ENCODE results near the gene HSPD1. TPM values are rescaled to one million over a fixed set of nuclear protein-coding genes. Genes with fewer than 3 reads are reported as not detected.

Gene HSPD1
- total RNA-seq, 4 donors from 2014 or later, result 74.7 to 104 (median 88.9) TPM

- peak; percentile 40 to 93 for DNase-seq (ENCODE audit: low spot score in 2 of 2)
- peak overlapping the region; percentile 81 for H3K4me3 ChIP-seq (ENCODE audit: low read depth, poor library complexity, severe bottlenecking)
- WGBS, 2 donors, result 0 to 1% methylated on average over 36 to 41 of the region's 46 CpGs
- intact Hi-C loops (cut with DNase I; ENCODE audit: low total_unique reads), result loop anchor here (10.0 kb wide), 1 partner anchor 206 kb away; the partner anchor contains the start of gene MARS2
- no peak for TF ChIP-seq CTCF (IDR thresholded peaks at IDR 0.05)
- TF ChIP-seq POLR2A (IDR thresholded peaks at IDR 0.05), result no peak
Measured at GRCh38 chr2:197498937-197499593, 575 bp downstream of the HSPD1 start.

GRCh38 chr2:197498235-197498936 is 1.3 kb downstream of the HSPD1 start:
- 7 to 8% methylated on average over 14 of the region's 14 CpGs for WGBS, 2 donors
- DNase-seq (ENCODE audit: low spot score in 2 of 2), result no peak
- TF ChIP-seq POLR2A (IDR thresholded peaks at IDR 0.05) (no peak), CTCF (IDR thresholded peaks at IDR 0.05) (no peak)
- intact Hi-C loops (cut with DNase I; ENCODE audit: low total_unique reads), result loop anchor here (10.0 kb wide), 1 partner anchor 206 kb away; the partner anchor contains the start of gene MARS2
- peak overlapping the region; percentile 81 for H3K4me3 ChIP-seq (ENCODE audit: low read depth, poor library complexity, severe bottlenecking)

- no peak overlapping the region for H3K4me3 ChIP-seq (ENCODE audit: low read depth, poor library complexity, severe bottlenecking)
- 32 to 35% methylated on average over 2 of the region's 2 CpGs for WGBS, 2 donors
Measured at GRCh38 chr2:197497326-197497725, 2.3 kb downstream of the HSPD1 start.

GRCh38 chr2:197496695-197497094 is 2.9 kb downstream of the HSPD1 start:
- DNase-seq (ENCODE audit: low spot score in 2 of 2), result no peak
- intact Hi-C loops (cut with DNase I; ENCODE audit: low total_unique reads), result loop anchor here (10.0 kb wide), 1 partner anchor 208 kb away; the partner anchor contains the start of gene MARS2
- H3K4me3 ChIP-seq (ENCODE audit: low read depth, poor library complexity, severe bottlenecking), result no peak overlapping the region
- TF ChIP-seq POLR2A (IDR thresholded peaks at IDR 0.05) (no peak), CTCF (IDR thresholded peaks at IDR 0.05) (no peak)

More at GRCh38 chr2:197497326-197497725, 2.3 kb downstream of the HSPD1 start:
- TF ChIP-seq POLR2A (IDR thresholded peaks at IDR 0.05), result no peak
- no peak for TF ChIP-seq CTCF (IDR thresholded peaks at IDR 0.05)
- intact Hi-C loops (cut with DNase I; ENCODE audit: low total_unique reads), result loop anchor here (10.0 kb wide), 1 partner anchor 207 kb away; the partner anchor contains the start of gene MARS2
- no peak for DNase-seq (ENCODE audit: low spot score in 2 of 2)

- intact Hi-C loops (cut with DNase I; ENCODE audit: low total_unique reads), result loop anchor here (10.0 kb wide), 1 partner anchor 209 kb away; the partner anchor contains the start of gene MARS2
- no peak for TF ChIP-seq POLR2A (IDR thresholded peaks at IDR 0.05)
- no peak for TF ChIP-seq CTCF (IDR thresholded peaks at IDR 0.05)
- H3K4me3 ChIP-seq (ENCODE audit: low read depth, poor library complexity, severe bottlenecking), result no peak overlapping the region
- DNase-seq (ENCODE audit: low spot score in 2 of 2), result no peak
- whole genome bisulfite sequencing, 2 donors, result 87 to 89% methylated on average over 2 of the region's 2 CpGs
Measured at GRCh38 chr2:197495433-197496134, 4.1 kb downstream of the HSPD1 start.
